Astrocyte of the spinal cord (primary cell): ENCODE measurements around the gene THAP10.
A peak's percentile ranks its signal among the peaks of the same experiment; 100 is the strongest.

Experiments used
- DNase-seq: peaks from one replicate; pipeline ENCODE4 v3.0.0; 2011; ENCODE audit warnings: low read depth, low spot score
- H3K4me3 ChIP-seq: 2 replicates; pipeline ENCODE4 v1.5.1; 2011; ENCODE audit warnings: low read depth, mild to moderate bottlenecking, low read length, moderate library complexity
- in situ Hi-C: cut with HindIII; loops from 2 replicates; pipeline ENCODE4 v1.10.0; 2017; ENCODE audit warnings: low sequenced_read_pairs
- TF ChIP-seq, protein P1 (sequence below): IDR thresholded peaks from 2 replicates; pipeline ENCODE4 v1.5.1; 2012; ENCODE audit warnings: low read depth, mild to moderate bottlenecking, low read length, inconsistent platforms

The THAP10 gene

DNA sequence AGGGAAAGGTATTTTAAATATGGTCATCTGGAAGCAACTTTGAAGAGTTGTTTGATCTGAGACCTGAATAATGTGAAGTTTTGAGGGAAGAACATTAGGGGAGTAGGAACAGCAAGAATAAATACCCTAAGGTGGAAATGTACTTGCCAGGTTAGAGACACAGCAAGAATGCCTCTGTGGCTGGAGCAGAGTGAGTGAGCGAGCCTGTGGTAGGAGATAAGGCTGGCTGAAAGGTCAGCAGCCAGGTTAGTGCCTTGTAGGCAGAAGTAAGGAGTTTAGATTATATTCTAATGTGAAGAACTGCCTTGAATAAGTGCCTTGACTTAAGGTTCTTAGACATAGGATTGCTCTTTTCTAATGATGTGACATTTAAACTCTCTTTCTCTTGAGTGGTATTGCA lies 18.7 kb upstream of the THAP10 start:
- no peak for DNase-seq
- TF ChIP-seq, protein P1, sequence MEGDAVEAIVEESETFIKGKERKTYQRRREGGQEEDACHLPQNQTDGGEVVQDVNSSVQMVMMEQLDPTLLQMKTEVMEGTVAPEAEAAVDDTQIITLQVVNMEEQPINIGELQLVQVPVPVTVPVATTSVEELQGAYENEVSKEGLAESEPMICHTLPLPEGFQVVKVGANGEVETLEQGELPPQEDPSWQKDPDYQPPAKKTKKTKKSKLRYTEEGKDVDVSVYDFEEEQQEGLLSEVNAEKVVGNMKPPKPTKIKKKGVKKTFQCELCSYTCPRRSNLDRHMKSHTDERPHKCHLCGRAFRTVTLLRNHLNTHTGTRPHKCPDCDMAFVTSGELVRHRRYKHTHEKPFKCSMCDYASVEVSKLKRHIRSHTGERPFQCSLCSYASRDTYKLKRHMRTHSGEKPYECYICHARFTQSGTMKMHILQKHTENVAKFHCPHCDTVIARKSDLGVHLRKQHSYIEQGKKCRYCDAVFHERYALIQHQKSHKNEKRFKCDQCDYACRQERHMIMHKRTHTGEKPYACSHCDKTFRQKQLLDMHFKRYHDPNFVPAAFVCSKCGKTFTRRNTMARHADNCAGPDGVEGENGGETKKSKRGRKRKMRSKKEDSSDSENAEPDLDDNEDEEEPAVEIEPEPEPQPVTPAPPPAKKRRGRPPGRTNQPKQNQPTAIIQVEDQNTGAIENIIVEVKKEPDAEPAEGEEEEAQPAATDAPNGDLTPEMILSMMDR: no peak
- no peak overlapping the region for H3K4me3 ChIP-seq
- in situ Hi-C loops: no loop called here

DNA sequence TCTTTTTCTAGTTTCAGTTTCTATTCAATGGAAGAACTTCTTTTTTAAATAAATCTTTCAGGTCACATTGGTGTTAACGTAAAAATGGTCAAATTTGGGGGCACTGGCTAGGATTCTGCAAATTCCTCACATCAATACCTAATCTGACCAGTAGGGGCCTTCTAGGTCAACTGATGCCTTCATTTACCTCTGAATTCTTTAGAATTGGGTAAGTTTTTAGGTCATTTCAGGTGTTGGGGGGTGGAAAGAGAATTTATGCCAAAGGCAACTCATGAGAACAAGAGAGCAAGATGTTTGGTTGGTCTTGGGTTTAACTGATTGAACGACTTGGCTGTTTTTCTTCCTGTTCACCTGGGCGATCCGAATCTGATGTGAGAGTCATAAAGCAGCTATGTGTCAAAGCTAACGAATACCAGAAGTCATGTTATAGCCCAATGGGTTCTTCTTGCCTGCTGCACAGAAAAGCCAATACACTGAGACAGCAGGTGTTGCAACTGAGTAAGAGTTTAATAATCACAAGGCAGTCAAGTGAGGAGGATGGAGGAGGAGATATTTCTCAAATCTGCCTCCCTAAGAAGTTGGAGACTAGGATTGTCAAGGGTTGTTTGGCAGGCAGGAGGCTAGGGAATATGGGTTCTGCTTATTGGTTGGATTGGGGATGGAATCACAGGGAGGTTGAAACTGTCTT lies 15.7 kb upstream of the THAP10 start:
- in situ Hi-C loops: no loop called here
- no peak for DNase-seq
- no peak overlapping the region for H3K4me3 ChIP-seq
- TF ChIP-seq, protein P1: peak; percentile 23

DNA sequence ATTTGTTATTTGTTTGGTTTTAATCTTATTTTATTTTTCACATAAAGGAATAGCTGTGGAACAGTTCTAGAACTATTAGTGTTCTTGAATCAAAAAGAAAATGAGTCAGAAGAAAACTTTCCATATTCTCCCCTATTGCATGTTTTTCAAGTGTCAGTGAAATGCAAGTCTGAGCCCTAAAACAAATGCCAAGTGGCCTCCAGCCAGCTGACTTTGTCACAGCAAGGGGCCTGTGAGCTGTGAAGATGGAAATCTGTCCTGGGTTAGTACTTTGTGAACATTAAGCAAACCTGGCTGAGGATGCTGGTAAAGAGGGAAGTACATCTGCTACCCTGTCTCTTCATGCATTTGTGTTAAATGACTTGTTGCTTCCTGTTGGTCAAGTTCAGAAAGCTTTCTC lies 14.6 kb upstream of the THAP10 start:
- H3K4me3 ChIP-seq: no peak overlapping the region
- in situ Hi-C loops: no loop called here
- TF ChIP-seq, protein P1: no peak
- DNase-seq: peak; percentile 84

DNA sequence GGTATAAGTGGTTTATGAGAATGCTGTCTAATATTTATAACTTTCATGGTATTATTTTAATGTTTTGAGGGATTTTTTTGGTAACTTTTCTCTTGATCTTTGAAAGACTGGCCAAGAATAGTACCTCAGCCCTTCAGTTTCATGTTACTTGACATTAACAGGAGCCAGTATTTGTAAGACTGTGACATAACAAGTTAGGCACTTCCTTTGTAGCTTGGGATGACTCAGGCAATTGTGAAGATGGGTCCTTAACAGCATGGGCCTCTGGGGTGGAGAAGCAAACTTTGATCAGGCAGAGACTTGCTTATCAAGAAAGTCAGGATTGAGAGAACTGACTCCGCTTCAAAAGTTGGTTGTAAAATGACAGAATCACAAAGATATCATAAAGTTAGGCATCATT lies 9.9 kb upstream of the THAP10 start:
- H3K4me3 ChIP-seq: no peak overlapping the region
- TF ChIP-seq, protein P1: no peak
- in situ Hi-C loops: no loop called here
- DNase-seq: peak; percentile 88

DNA sequence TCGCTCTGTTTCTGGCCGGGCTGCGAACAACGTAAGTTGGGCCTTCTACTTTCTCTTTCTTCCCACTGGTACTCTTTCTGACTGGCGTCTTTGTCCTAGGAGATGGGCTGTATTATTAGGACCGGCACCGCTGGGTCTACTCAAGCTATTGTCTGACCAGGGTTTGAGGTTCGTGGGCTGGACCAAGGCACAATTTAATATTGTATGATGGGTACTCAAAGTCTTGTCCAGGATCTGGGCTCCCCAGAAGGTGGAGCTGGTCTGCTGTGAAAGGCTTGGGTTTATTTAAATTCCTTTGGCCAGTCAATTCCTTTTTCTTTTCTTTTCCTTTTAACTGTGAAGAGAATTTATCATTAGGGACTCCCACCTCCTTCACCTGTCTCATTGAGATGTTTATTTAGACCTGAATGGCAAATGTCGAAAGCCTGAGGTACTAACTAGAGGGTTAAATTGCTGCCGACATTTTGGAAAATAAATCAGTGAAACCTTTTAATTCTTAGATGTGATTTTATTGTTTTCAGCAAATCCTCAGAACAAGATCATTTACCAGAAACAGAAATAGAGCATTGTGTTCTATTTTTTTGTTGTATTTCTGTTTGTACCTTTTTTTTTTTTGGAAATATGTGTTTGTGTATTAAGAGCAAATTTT lies 803 bp upstream of the THAP10 start:
- TF ChIP-seq, protein P1: peak; percentile 75
- in situ Hi-C loops: no loop called here
- peak; percentile 79 for DNase-seq
- peak overlapping the region; percentile 60 for H3K4me3 ChIP-seq

DNA sequence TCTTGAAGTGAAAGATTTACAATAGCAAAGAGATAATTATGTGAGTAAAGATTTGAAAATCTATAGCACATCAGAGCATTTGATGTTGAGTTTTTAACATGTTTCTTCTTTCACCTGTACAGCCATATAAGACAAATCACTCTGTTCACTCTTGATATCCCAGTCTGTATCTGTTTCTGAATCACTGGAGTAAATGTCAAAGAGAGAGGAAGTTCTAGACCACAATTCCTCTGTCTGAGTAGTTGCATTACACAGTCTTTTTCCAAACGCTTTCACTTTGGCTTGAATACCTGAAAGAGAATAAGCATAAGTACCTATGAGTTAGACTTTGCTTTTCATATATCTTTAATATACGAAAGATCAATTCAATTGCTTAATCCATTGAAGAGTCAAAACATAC lies 9.9 kb downstream of the THAP10 start:
- no peak for DNase-seq
- in situ Hi-C loops: no loop called here
- TF ChIP-seq, protein P1: no peak
- no peak overlapping the region for H3K4me3 ChIP-seq
